H1 (cell line): Measurements from ENCODE around the gene EXD3. TPM values are rescaled to one million over a fixed set of nuclear protein-coding genes. Genes with fewer than 3 reads are reported as not detected.

Experiments
- CTCF ChIA-PET: fragments of 300-600 bp; sonication (Branson Sonifier 250); formaldehyde crosslinking; loops from one replicate; lab custom pipeline; 2021; ENCODE audit not compliant: partially characterized antibody; lab: Charles Lee
- POLR2A ChIA-PET: fragments of 300-600 bp; sonication (Branson Sonifier 250); formaldehyde crosslinking; loops from one replicate; lab custom pipeline; 2021; ENCODE audit warnings: inconsistent platforms; ENCODE audit not compliant: partially characterized antibody; lab: Charles Lee
- DNase-seq, 2 experiments: peaks; one replicate each; pipeline versions ENCODE4 v3.0.0 to v3.0.0-alpha.2; 2010 to 2022; ENCODE audit warnings: low spot score in 2 of 2, low read depth in 1 of 2, mixed read lengths in 1 of 2
- FAIRE-seq: peaks from 2 replicates; lab custom pipeline; 2011; peaks lifted over from hg19 to GRCh38; lab: Jason Lieb, UNC
- H2AFZ ChIP-seq: 2 replicates; pipeline ENCODE4 v1.8.1; 2012; ENCODE audit warnings: low read length, inconsistent platforms
- H2AK5ac ChIP-seq: 2 replicates; pipeline ENCODE4 v1.6.1; 2013; ENCODE audit warnings: low read depth, low read length
- H2BK120ac ChIP-seq: replicated peaks from 2 replicates; pipeline ENCODE3; 2013; ENCODE audit warnings: low read depth, low read length, inconsistent platforms
- H2BK12ac ChIP-seq: 2 replicates; pipeline ENCODE4 v1.6.1; 2013; ENCODE audit warnings: low read depth, low read length
- H2BK15ac ChIP-seq: 2 replicates; pipeline ENCODE4 v1.6.1; 2013; ENCODE audit warnings: low read length
- H2BK20ac ChIP-seq: 2 replicates; pipeline ENCODE4 v1.6.1; 2013; ENCODE audit warnings: low read length
- H2BK5ac ChIP-seq: 2 replicates; pipeline ENCODE4 v1.6.1; 2013; ENCODE audit warnings: low read depth, low read length
- H3K14ac ChIP-seq: 2 replicates; pipeline ENCODE4 v1.6.1; 2013; ENCODE audit warnings: inconsistent platforms; ENCODE audit not compliant: insufficient read length
- H3K18ac ChIP-seq: 2 replicates; pipeline ENCODE4 v1.6.1; 2013; ENCODE audit warnings: low read length; ENCODE audit errors: extremely low read depth
- H3K23ac ChIP-seq: 2 replicates; pipeline ENCODE4 v1.6.1; 2013; ENCODE audit warnings: inconsistent platforms; ENCODE audit not compliant: insufficient read length
- H3K23me2 ChIP-seq: 2 replicates; pipeline ENCODE4 v1.6.1; 2013; ENCODE audit warnings: low read depth, low read length
- H3K27ac ChIP-seq: 2 replicates; pipeline ENCODE4 v1.6.1; 2011; ENCODE audit warnings: low read depth, low read length, inconsistent platforms
- H3K27me3 ChIP-seq, 4 experiments: replicated peaks in 1 of 4; 1 replicate in 1 of 4; 2 replicates in 3 of 4; pipeline versions ENCODE4 v1.6.1 to v1.8.1; 2011 to 2013; ENCODE audit warnings: low read length in 3 of 4, mild to moderate bottlenecking in 3 of 4, inconsistent platforms in 2 of 4, mixed read lengths in 2 of 4, moderate library complexity in 1 of 4; ENCODE audit not compliant: control insufficient read depth in 3 of 4, insufficient read depth in 3 of 4; ENCODE audit errors: extremely low read depth in 1 of 4
- H3K36me3 ChIP-seq, 4 experiments: 2 replicates each; pipeline versions ENCODE4 v1.6.1 to v1.8.1; 2011 to 2013; ENCODE audit warnings: mild to moderate bottlenecking in 4 of 4, low read length in 3 of 4, moderate library complexity in 2 of 4, control low read depth in 1 of 4, inconsistent platforms in 1 of 4; ENCODE audit not compliant: insufficient read depth in 4 of 4, control insufficient read depth in 2 of 4
- H3K4ac ChIP-seq: replicated peaks from 2 replicates; pipeline ENCODE3; 2013; ENCODE audit warnings: low read length, low read depth, mixed read lengths, inconsistent platforms; ENCODE audit not compliant: insufficient read length
- H3K4me1 ChIP-seq, 4 experiments: replicated peaks in 1 of 4; 1 replicate in 1 of 4; 2 replicates in 3 of 4; pipeline versions ENCODE4 v1.6.1 to v1.8.1; 2011 to 2013; ENCODE audit warnings: low read length in 3 of 4, inconsistent platforms in 2 of 4, mixed read lengths in 1 of 4; ENCODE audit not compliant: insufficient read depth in 4 of 4, control insufficient read depth in 3 of 4
- H3K4me2 ChIP-seq, 2 experiments: 2 replicates each; pipeline versions ENCODE4 v1.6.1 to v1.8.1; 2011 to 2013; ENCODE audit warnings: low read depth in 2 of 2, low read length in 2 of 2, control low read depth in 1 of 2, inconsistent platforms in 1 of 2, mild to moderate bottlenecking in 1 of 2; ENCODE audit not compliant: insufficient read depth in 1 of 2
- H3K4me3 ChIP-seq, 4 experiments: fragments of 200-600, 300-600 bp in 1 of 4; sonication (generic), shearing (Covaris generic), sonication (Bioruptor Twin) in 1 of 4; 2 replicates each; pipeline versions ENCODE4 v1.5.1 to v1.8.1; 2011 to 2016; ENCODE audit warnings: low read length in 4 of 4, low read depth in 3 of 4, control low read depth in 2 of 4, inconsistent platforms in 2 of 4, mild to moderate bottlenecking in 2 of 4, mixed read lengths in 1 of 4, moderate library complexity in 1 of 4; ENCODE audit not compliant: insufficient read depth in 2 of 4; ENCODE audit errors: extremely low read depth in 1 of 4
- H3K56ac ChIP-seq: replicated peaks from 2 replicates; pipeline ENCODE3; 2013; ENCODE audit warnings: low read depth, mild to moderate bottlenecking, mixed read lengths, low read length, inconsistent platforms; ENCODE audit not compliant: insufficient read length
- H3K79me1 ChIP-seq: 2 replicates; pipeline ENCODE4 v1.6.1; 2013; ENCODE audit warnings: low read depth, low read length, control low read depth
- H3K79me2 ChIP-seq, 2 experiments: 2 replicates each; pipeline versions ENCODE4 v1.6.1 to v1.8.1; 2012 to 2013; ENCODE audit warnings: low read length in 2 of 2, mild to moderate bottlenecking in 2 of 2, inconsistent platforms in 1 of 2; ENCODE audit not compliant: insufficient read depth in 2 of 2, control insufficient read depth in 1 of 2
- H3K9ac ChIP-seq, 4 experiments: replicated peaks in 1 of 4; 1 replicate in 1 of 4; 2 replicates in 3 of 4; pipeline versions ENCODE4 v1.6.1 to v1.8.1; 2011 to 2013; ENCODE audit warnings: low read depth in 3 of 4, low read length in 3 of 4, control low read depth in 2 of 4, mild to moderate bottlenecking in 2 of 4, moderate library complexity in 2 of 4, inconsistent platforms in 1 of 4; ENCODE audit errors: extremely low read depth in 1 of 4
- H3K9me3 ChIP-seq, 2 experiments: 2 replicates each; pipeline versions ENCODE4 v1.6.1 to v1.8.1; 2012 to 2013; ENCODE audit warnings: mild to moderate bottlenecking in 2 of 2, moderate library complexity in 2 of 2, control low read depth in 1 of 2, inconsistent platforms in 1 of 2, low read depth in 1 of 2, low read length in 1 of 2, mixed read lengths in 1 of 2; ENCODE audit not compliant: insufficient read depth in 2 of 2
- H4K20me1 ChIP-seq, 2 experiments: replicated peaks in 1 of 2; 2 replicates each; pipeline versions ENCODE3 to v1.8.1; 2011 to 2013; ENCODE audit warnings: inconsistent platforms in 2 of 2, low read length in 2 of 2, mild to moderate bottlenecking in 1 of 2; ENCODE audit not compliant: insufficient read depth in 2 of 2, control insufficient read depth in 1 of 2
- H4K5ac ChIP-seq: 2 replicates; pipeline ENCODE4 v1.6.1; 2013; ENCODE audit warnings: low read length, low read depth, mixed read lengths, inconsistent platforms; ENCODE audit not compliant: insufficient read length
- H4K8ac ChIP-seq: 2 replicates; pipeline ENCODE4 v1.8.0; 2013; ENCODE audit warnings: mild to moderate bottlenecking, moderate library complexity, low read length, inconsistent platforms; ENCODE audit not compliant: insufficient read depth; ENCODE audit errors: extremely low read depth
- H4K91ac ChIP-seq: replicated peaks from 2 replicates; pipeline ENCODE3; 2013; ENCODE audit warnings: low read length, mixed read lengths, inconsistent platforms; ENCODE audit not compliant: insufficient read length
- ASH2L ChIP-seq: fragments of 200-600, 300-600 bp; sonication (generic); IDR thresholded peaks from one replicate; pipeline ENCODE4 v1.7.1; 2017; ENCODE audit warnings: low read length
- CTCF ChIP-seq, 3 experiments: IDR thresholded peaks; 1 replicate in 2 of 3; 2 replicates in 1 of 3; pipeline versions ENCODE4 v1.5.1 to v1.6.1; 2011; ENCODE audit warnings: low read length in 3 of 3, mild to moderate bottlenecking in 3 of 3, inconsistent platforms in 2 of 3, low read depth in 1 of 3, moderate library complexity in 1 of 3; ENCODE audit not compliant: insufficient read depth in 1 of 3; ENCODE audit errors: control extremely low read depth in 1 of 3
- KDM1A ChIP-seq: fragments of 200-600, 300-600 bp; sonication (generic); IDR thresholded peaks from 2 replicates; pipeline ENCODE4 v1.7.1; 2016; ENCODE audit warnings: mild to moderate bottlenecking, low read length, borderline replicate concordance
- TBP ChIP-seq: IDR thresholded peaks from 2 replicates; pipeline ENCODE4 v1.6.1; 2011; ENCODE audit warnings: low read depth, low read length, improper control_type of control experiment
- WGBS, 2 experiments: shearing (Covaris generic) in 1 of 2; methylation state at CpG; one replicate each; pipeline versions ENCODE4 v1.1.6 to v1.1.7; 2013 to 2015; ENCODE audit warnings: low lambda C conversion rate in 2 of 2, mixed read lengths in 2 of 2, inconsistent platforms in 1 of 2, low coverage in 1 of 2, missing lambda C conversion rate in 1 of 2; ENCODE audit not compliant: insufficient replicate concordance in 2 of 2, insufficient coverage in 1 of 2, insufficient read length in 1 of 2; ENCODE audit errors: extremely low coverage in 1 of 2, missing lambda C conversion rate in 1 of 2; 5-methylcytosine and 5-hydroxymethylcytosine counted together
- polyA plus RNA-seq, 7 experiments: library from polyadenylated mRNA; depleted of rRNA in 3 of 7; stranded (reverse) in 5 of 7; unstranded in 2 of 7; fragments of >200 nt in 5 of 7; fragments of 200-250 nt in 2 of 7; gene quantifications; 1 replicate in 5 of 7; 2 replicates in 1 of 7; 4 replicates in 1 of 7; pipeline versions ENCODE4 v1.2.1 to v1.2.3, GENCODE V29; 2011 to 2013; ENCODE audit warnings: missing spikeins in 2 of 7, mixed read lengths in 2 of 7
- total RNA-seq: library from RNA; stranded (reverse); fragmentation: NEBNext Ultra II Directional; extraction: Animal tissue kit (Norgen Biotek cat#: 25700); gene quantifications from 2 replicates; pipeline ENCODE4 v1.2.1, GENCODE V29; 2021

Gene EXD3
- total and polyA plus RNA-seq, 2 of the 8 experiments (the other 6 are each of a cell fraction or from before 2014, with no cell fraction given) = 7.2 to 9.4 TPM

- Histone ChIP-seq H3K79me1 (no peaks in the 10 kb centered on the region), H3K27ac (no peak overlapping the region), H4K20me1 (no peaks in the 10 kb centered on the region), H4K5ac (no peak overlapping the region), H3K36me3 (no peaks in the 10 kb centered on the region), H3K4ac (no peak overlapping the region), H3K79me2 (no peaks in the 10 kb centered on the region), H3K56ac (no peak overlapping the region), H2BK5ac (no peak overlapping the region), H3K27me3 (no peaks in the 10 kb centered on the region), H3K18ac (no peak overlapping the region), H4K8ac (no peak overlapping the region), H3K23me2 (no peaks in the 10 kb centered on the region), H2BK120ac (no peak overlapping the region), H2AFZ (no peak overlapping the region), H2AK5ac (no peak overlapping the region), H3K4me2 (no peak overlapping the region), H3K23ac (no peak overlapping the region), H3K4me1 (peaks cover 0 to 3% (median 0%) of the 10 kb centered on the region in 4 experiments; a peak in 1 of 7 replicates), H3K9me3 (peaks cover 2 to 8% of the 10 kb centered on the region in 2 experiments; a peak in 1 of 4 replicates), H2BK12ac (no peak overlapping the region), H3K4me3 (no peak overlapping the region), H2BK20ac (no peak overlapping the region), H3K14ac (no peak overlapping the region), H3K9ac (no peak overlapping the region), H4K91ac (no peak overlapping the region), H2BK15ac (no peak overlapping the region)
- FAIRE-seq (no peak), DNase-seq (no peak)
- ChIA-PET CTCF (no interaction called here), POLR2A (no interaction called here)
- 89% methylated on average over 19 of the region's 19 CpGs; no CpG with 5 or more reads in 1 of the 2 experiments for WGBS, 2 experiments
- TF ChIP-seq TBP = no peak
- TF ChIP-seq ASH2L = no peak
- TF ChIP-seq KDM1A = no peak
- no peak for TF ChIP-seq CTCF (IDR thresholded peaks at IDR 0.05; ENCODE audit: control extremely low read depth in 1 of 3, insufficient read depth in 1 of 3, low read depth in 1 of 3, low read length in 3 of 3)
Observed at GRCh38 chr9:137326445-137327065, 96.4 kb downstream of the EXD3 start.
